ENCODE results near the gene FHIT. TPM values are rescaled to one million over a fixed set of nuclear protein-coding genes. Genes with fewer than 3 reads are reported as not detected.
"Not testable (repeated sequence)": the region's sequence is repeated elsewhere in the genome, so short reads cannot be mapped to it uniquely, and the experiment has no call there.

FHIT gene
- total RNA-seq, 1 donor from 2014 or later, result 5.5 TPM

- no peak for DNase-seq (ENCODE audit: low read depth)
Measured at GRCh38 chr3:60920519-60920918, 330.7 kb downstream of the FHIT start.

- DNase-seq (ENCODE audit: low read depth), result no peak
Measured at GRCh38 chr3:60919296-60919695, 332.0 kb downstream of the FHIT start.

- DNase-seq (ENCODE audit: low read depth), result no peak
Measured at GRCh38 chr3:60917141-60917540, 334.1 kb downstream of the FHIT start.

DNA sequence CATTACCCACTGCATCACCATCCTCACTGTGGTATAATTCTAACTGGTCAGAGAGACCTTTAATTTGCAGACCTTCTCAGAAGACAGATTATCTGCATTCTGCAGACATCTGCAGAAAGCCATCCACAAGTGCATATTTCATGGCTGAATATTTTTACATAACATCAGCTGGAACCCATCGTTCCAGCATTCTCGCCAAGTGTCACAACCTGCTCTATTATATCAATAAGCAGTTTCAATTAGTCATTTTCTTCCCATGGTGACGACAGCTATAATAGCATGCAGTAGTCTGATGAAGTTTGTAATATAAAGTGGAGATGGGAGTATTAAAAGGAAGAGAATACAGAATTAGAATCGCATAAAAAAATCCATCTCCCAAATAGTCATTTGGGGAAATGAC is 334.7 kb downstream of the FHIT start:
- DNase-seq (ENCODE audit: low read depth), result no peak

GRCh38 chr3:60913474-60913873 is 337.8 kb downstream of the FHIT start:
- DNase-seq (ENCODE audit: low read depth), result no peak

- DNase-seq (ENCODE audit: low read depth), result peak; percentile 92
Measured at GRCh38 chr3:60912876-60913275, 338.4 kb downstream of the FHIT start.

DNA sequence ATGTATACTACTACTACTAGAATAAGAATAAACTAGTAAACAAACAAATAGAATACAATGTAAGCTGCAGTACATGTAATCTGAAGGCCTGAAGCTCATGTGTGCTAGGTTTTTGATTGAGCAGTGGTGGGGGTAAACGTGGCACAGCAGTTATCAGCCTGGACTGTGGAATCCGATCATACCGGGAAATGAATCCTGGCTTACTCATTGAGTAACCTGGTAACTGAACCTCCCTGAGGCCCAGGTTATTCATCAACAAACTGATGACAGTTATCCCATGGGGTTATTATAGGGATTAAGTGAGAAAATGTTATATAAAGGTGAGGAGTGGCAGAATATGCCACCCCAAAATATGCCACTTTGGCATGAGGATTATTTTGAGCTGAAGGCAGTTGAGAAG is 339.1 kb downstream of the FHIT start:
- DNase-seq (ENCODE audit: low read depth), result peak; percentile 70

GRCh38 chr3:60909526-60909925 is 341.7 kb downstream of the FHIT start:
- DNase-seq (ENCODE audit: low read depth), result no peak

DNA sequence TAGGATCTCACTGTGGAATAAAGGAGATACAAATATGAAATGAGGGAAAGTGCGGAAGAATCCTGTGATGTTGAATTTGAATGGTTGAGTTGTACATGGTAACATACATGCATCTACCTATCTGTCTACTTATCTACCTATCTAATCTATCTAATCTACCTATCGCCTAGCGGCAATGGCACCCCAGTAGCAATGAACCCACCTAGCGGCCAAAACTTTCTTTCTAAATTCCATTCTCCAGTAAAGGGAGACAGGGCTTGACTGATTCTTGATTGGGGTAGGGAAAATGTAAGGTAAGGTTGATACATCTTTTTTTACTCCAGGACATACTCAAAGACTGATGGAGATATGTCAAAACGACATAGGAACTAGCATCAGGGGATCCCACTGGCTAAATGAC is 345.0 kb downstream of the FHIT start:
- DNase-seq (ENCODE audit: low read depth), result no peak

DNA sequence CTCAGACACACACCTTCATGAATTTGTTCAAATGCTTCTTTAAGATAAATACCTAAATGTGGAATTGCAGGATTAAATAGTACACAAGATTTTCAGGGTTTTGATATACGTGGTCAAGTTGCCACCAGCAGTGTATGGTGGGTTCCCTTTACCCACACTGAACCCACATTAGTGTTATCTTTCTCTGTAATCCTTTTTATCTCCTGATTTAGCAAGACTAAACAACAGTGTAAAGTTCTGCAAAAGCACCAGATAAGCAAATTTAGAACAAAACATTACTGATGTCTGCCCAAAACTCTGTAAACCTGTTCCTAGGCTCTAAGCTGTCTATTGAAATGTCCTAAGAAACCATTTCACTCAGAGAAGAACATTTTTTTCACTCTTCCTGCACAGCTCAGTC is 352.9 kb downstream of the FHIT start:
- no peak for DNase-seq (ENCODE audit: low read depth)

DNA sequence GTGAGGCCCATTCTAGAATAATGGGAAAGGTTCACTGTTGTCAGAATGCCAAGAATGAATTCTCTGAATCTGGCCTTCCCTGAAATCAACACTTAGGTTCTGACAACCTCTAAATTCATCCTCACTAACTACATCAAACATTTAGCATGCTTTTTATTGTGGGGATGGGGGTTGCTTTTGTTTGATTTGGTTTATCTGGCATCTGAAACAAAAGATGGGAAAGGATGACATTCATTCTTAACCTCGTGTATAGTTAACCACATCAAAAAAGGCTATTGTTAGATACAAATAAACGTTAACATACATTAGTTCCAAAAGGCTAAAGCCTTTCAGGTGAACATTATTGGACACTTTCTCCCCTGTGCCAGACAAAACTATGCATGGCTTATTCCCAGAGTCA is 357.3 kb downstream of the FHIT start:
- no peak for DNase-seq (ENCODE audit: low read depth)

DNA sequence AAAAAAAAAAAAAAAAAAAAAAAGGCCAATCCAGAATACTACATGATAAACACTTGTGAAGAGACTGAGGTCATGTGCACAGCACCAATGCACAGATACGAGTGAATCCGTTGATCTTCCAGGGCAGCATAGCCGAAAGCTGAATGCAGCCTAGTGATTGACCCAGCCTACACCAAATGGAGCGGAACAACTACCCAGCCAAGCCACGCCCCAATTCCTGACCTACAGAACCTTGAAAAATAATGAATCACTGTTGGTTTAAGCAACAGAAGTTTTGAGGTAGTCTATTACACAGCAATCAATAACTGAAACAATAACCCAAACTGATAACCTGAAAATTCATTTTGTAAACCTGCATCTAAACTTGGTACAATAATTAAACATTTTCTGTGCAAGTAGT is 361.0 kb downstream of the FHIT start:
- DNase-seq (ENCODE audit: low read depth), result peak; percentile 69

GRCh38 chr3:60888952-60889351 is 362.3 kb downstream of the FHIT start:
- DNase-seq (ENCODE audit: low read depth), result not testable (repeated sequence)

- no peak for DNase-seq (ENCODE audit: low read depth)
Measured at GRCh38 chr3:60887574-60887973, 363.7 kb downstream of the FHIT start.

DNA sequence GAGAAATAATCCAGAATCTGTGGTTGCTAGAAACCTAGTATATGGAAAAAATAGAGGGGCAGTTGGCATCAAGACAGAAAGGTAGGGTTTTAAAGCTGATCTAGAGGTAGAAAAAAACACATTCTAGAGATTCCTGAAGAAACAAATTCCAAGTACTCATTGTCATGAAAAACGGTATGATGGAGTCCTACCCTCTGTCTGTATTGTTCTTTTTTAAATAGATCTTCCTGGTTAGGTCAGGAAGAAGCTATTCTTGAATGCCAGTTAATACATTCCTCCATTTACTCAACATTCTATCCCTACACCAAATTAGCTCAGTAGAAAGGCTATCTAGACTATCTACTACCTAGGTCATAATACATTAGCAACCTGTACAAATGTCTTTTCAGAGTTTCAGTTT is 364.7 kb downstream of the FHIT start:
- no peak for DNase-seq (ENCODE audit: low read depth)

DNA sequence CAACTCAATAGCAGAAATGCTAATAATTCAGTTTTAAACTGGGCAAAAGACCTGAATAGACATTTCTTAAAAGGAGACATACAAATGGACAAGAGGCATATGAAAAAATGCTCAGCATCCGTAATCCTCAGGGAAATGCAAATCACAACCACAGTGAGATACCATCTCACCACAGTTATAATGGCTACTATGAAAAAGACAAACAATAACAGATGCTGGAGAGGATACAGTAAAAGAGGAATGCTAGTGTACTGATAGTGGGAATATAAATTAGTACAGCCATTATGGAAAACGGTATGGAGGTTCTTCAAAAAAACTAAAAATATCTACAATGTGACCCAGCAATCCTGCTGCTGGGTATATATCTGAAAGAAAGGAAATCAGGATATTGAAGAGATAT is 367.2 kb downstream of the FHIT start:
- DNase-seq (ENCODE audit: low read depth), result no peak

DNA sequence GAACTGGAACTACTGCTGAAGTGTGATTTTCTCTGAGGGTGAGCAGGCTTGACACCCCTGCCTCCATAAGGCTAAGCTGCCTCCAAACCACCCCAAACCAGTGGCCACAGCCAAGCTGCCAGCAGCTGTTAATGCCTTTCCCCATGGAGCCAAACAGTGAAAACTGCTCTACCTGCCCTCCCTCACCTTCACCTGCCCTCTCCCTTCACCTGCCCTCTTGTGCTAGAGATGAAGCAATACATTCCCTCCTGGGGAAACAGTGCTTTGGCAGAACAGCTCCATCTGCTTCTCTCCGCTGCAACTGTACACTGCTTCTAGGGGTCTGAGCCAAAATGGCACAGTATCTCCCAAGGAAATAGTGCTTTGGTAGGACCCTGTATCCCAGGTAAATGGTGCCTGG is 374.1 kb downstream of the FHIT start:
- DNase-seq (ENCODE audit: low read depth), result no peak

GRCh38 chr3:60870396-60870795 is 380.9 kb downstream of the FHIT start:
- no peak for DNase-seq (ENCODE audit: low read depth)

- DNase-seq (ENCODE audit: low read depth), result no peak
Measured at GRCh38 chr3:60867200-60867599, 384.1 kb downstream of the FHIT start.

DNA sequence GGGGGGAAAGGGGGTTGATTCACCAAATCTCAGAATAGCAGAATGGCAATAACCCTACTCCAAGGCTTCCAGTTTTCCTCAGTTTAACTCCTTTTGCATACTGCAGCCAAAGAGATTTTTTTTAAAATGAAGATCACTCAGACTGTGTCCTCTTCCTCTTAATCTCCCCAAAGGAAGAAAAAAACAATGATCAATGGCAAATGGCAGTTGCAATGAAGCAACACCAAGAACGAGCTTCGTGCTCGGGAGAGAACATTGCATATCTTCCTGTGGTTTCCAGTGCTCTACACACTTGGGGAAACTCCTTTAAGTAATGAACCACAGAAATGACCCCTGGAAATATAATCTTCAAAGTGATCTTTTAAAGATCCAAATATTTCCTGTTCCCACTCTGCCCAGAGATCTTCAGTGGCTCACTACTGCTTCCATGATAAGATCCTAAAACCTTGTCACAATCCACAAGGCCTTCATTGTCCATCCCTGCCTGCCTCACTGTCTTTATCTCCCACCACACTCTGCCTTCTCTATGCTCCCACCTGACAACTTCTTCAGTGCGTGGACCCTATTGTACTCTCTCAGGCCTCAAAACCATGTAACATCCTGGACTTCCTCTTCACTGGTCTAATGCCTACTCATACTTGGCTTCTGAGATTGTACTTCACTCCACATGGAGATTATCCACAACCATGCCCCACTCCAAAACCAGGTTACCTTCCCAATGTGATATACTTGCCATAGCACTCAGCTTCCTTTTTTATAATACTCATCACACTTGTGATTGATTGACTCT is 394.8 kb downstream of the FHIT start:
- DNase-seq (ENCODE audit: low read depth), result no peak

GRCh38 chr3:60855250-60855649 is 396.0 kb downstream of the FHIT start:
- DNase-seq (ENCODE audit: low read depth), result no peak

DNA sequence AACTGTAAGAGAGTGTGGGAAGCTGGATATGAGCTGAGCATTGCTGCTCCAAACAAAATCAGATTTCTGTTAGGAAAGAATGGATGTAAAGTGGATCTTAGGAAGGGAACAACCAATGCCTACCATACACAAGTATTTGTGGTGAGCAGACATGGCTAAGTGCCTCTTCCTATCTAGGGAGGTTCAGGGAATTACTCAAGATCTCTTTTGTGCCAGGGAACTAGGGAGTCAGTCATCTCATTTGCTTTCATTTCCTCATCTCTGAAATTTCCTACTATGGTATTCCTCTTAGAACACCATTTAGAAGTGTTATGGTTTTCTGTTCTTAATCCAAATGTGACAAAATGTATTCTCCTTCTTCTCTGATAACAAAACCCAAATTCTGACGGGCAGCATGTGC is 396.5 kb downstream of the FHIT start:
- DNase-seq (ENCODE audit: low read depth), result no peak

- no peak for DNase-seq (ENCODE audit: low read depth)
Measured at GRCh38 chr3:60847791-60848190, 403.5 kb downstream of the FHIT start.

GRCh38 chr3:60844256-60844655 is 407.0 kb downstream of the FHIT start:
- no peak for DNase-seq (ENCODE audit: low read depth)

All from renal cortical epithelial cell (primary cell).